GOT3 (cell line): Measurements from ENCODE around the gene G6PC2.
"Not testable (repeated sequence)": the region's sequence is repeated elsewhere in the genome, so short reads cannot be mapped to it uniquely, and the experiment has no call there.

Experiments used
- DNase-seq: peaks from one replicate; lab custom pipeline; 2025; ENCODE audit warnings: mixed read lengths; lab: John Stamatoyannopoulos, UW

G6PC2 gene

DNA sequence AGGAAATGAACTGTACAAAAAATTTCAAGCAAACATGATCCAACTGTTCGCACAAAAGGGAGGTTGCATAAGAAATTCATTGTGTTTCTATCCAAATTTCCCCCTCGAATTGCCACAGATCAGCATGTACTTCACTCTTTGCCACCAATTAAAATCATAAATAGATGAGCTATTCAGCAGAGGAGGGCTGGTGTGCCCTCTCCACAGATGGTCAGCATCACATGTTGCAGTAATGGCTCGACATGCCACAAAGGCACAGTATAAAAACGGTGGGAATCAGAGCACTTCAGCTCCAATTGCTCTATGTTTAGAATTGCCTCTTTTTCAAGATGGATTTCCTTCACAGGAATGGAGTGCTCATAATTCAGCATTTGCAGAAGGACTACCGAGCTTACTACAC, at the start of gene G6PC2:
G6PC2 (plus strand) TSS at position 289 of the 400 bp plus-strand sequence; CDS start at position 330, 41 bp downstream.
- DNase-seq, result no peak

DNA sequence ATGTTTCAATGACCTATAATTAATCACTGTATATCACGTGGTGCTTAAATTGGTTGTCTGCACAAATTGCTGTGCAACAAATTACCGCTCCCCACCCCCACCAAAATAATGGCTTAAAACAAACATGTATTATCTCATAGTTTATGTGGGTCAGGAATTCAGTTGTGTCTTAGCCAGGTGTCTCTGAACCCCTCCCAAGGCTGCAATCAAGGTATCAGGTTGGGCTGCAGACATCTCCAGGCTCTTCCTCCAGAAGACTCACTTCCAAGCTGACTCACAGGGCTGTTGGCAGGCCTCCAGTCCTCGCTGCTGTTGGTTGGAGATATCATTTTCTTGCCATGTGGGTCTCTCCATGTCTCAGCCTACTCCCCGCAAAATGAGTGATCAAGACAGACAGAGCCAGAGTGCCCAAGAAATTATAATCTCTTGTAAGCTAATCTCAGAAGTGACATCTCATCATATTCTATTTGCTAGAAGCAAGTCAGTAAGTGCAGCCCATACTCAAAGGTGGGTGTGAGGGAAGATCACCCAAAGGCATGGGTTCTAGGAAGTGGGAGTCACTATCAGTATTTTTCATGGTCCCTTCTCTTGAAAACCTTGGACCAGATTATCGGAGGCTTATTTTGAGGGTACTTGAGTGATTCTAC, 49.3 kb upstream of the G6PC2 start:
- no peak for DNase-seq

- no peak for DNase-seq
Measured at GRCh38 chr2:168852481-168852880, 48.6 kb upstream of the G6PC2 start.

DNA sequence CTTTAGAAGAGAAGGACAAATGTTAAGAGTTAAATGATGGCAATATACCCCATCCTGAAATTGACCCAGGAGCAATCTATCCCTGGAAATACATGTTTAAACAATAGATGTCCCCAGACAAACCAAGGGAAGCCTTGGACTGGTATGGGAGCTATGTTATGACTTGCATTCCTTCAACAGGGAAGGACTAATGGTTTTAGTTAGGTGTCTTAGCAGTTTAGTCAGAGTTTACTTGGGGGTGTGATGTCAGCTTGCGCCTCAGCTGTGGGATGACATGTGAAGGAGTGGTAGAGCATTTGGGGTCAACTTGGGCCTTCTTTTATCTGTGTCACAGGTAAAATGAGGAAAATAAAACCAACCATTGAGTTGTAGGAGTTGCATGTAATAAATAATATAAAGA, 47.6 kb upstream of the G6PC2 start:
- DNase-seq, result no peak

DNA sequence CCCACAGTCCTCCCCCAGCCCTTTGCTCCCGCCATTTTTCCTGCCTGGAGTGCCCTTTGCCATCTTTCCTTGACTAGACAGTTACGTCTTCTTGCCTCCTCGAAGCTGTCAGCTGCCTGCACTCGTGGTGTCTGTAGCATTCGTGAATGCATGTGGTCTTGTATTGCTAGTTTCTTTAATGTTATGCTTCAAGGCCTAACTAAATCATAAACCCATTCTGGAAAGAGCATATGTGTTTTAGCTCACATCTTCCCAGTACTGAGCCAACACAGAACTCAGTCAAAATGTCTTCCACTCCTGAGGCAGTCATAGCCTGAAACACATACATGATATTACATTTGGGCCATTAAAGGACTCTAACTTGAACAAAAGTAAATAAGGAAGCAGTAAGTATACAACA, 46.4 kb upstream of the G6PC2 start:
- DNase-seq, result no peak

DNA sequence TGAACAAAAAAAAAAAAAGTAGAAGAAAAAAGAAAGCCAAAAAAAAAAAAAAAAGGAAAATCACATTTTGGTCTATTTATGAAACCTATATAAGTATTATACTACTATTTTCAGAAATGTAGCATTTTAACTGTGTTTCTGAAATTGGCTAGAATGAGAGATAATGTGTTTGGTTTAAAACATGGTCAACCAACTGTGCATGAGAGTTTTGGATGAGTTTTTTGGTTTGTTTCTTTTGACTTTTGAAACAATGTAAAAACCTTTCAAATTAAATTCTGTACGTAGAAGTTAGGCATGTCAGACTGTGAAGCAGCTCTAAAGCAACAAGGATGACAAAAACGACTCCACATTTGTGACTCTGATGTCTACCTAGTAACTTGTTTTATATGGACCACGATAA, 45.5 kb upstream of the G6PC2 start:
- DNase-seq, result no peak

DNA sequence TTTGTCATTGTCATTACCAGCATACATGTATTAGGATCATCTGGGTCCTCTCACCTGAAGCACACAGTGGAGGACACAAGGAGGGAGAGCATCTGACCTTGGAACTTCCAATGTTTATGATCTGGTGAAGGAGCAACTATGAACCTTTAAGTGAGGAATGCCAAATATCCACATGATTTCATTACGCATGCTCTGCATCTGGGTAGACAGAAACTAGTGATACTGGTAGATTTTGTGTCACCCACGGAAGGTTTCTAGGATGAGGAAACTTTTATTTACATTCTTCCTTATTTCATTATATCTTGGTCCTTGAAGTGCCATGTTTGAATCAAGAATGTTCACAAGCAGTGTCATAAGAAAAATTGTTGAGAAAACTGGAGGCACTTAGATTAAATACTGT, 42.9 kb upstream of the G6PC2 start:
- no peak for DNase-seq

- DNase-seq, result not testable (repeated sequence)
Measured at GRCh38 chr2:168867164-168867563, 33.9 kb upstream of the G6PC2 start.

DNA sequence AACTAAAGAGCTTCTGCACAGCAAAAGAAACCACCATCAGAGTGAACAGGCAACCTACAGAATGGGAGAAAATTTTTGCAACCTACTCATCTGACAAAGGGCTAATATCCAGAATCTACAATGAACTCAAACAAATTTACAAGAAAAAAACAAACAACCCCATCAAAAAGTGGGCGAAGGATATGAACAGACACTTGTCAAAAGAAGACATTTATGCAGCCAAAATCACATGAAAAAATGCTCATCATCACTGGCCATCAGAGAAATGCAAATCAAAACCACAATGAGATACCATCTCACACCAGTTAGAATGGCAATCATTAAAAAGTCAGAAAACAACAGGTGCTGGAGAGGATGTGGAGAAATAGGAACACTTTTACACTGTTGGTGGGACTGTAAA, 30.7 kb upstream of the G6PC2 start:
- not testable (repeated sequence) for DNase-seq

DNA sequence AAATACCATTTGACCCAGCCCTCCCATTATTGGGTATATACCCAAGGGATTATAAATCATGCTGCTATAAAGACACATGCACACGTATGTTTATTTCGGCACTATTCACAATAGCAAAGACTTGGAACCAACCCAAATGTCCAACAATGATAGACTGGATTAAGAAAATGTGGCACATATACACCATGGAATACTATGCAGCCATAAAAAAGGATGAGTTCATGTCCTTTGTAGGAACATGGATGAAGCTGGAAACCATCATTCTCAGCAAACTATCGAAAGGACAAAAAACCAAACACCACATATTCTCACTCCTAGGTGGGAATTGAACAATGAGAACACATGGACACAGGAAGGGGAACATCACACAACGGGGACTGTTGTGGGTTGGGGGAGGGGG, 30.3 kb upstream of the G6PC2 start:
- DNase-seq, result not testable (repeated sequence)

- no peak for DNase-seq
Measured at GRCh38 chr2:168874368-168875054, 26.6 kb upstream of the G6PC2 start.

GRCh38 chr2:168882163-168882562, 18.9 kb upstream of the G6PC2 start:
- not testable (repeated sequence) for DNase-seq

- no peak for DNase-seq
Measured at GRCh38 chr2:168884975-168885374, 16.1 kb upstream of the G6PC2 start.

GRCh38 chr2:168889635-168890005, 11.5 kb upstream of the G6PC2 start:
- no peak for DNase-seq

- peak; percentile 29 for DNase-seq
Measured at GRCh38 chr2:168890006-168890782, 10.9 kb upstream of the G6PC2 start, which contains the start of gene SPC25. SPC25 (minus strand) TSS chr2:168890430; CDS start chr2:168889519, 911 bp downstream.

DNA sequence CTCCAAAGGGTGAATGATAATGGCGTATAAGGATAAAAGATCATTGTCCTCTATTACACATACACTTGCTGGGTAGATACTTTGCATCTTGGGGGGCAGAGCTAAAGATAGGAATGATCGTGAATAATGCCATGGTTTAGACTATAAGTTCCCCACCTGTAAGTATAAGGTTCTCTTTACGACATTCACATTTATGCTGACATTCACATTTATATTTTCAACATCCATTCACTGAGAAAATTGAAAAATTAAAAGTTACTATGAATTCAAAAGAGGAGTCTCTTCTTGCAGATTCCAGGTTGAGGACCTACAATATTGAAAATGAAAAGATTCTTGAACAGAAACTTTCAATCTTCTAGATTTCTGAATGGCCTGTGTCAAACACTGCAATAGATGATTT, 8.8 kb upstream of the G6PC2 start:
- DNase-seq, result no peak

DNA sequence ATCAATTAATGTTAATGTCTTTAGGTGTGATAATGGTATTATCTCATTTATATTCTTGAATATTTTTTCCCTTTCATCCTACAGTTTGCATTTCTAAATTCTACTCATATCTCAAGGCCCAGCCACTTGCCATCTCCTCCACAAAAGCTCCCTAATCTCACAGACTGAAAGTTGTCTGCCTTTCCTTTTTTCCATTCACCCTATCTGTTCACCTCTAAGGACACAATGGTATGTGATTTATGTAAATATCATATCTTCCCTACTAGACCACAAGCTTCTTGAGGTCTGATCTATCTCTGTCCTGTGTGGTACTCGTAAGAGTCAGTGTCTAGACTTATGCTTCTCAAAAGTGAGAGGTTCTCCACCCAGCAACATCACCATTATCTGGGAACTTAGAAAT, 7.0 kb upstream of the G6PC2 start:
- no peak for DNase-seq

DNA sequence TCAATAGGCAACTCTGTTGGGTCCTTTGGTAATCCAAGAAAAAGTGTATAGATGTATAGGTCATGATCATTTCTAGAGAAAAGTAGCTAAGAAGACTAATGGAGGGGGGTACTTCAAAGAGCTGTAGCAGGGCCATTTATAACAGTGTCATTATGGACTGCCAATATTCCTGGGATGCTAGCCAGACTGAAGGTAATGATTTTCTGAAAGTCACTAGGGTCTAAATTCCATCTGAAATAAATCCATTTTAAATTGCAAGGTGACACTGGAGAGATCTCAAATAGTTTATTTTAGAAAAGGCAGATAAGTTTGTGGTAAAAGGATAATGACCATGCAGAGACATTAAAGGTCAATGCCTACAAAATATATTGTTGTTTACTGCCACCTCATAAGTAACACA, 6.4 kb upstream of the G6PC2 start:
- no peak for DNase-seq

GRCh38 chr2:168895771-168896170, 5.3 kb upstream of the G6PC2 start:
- DNase-seq, result no peak

- no peak for DNase-seq
Measured at GRCh38 chr2:168896783-168897182, 4.3 kb upstream of the G6PC2 start.

GRCh38 chr2:168897449-168897848, 3.6 kb upstream of the G6PC2 start:
- no peak for DNase-seq

DNA sequence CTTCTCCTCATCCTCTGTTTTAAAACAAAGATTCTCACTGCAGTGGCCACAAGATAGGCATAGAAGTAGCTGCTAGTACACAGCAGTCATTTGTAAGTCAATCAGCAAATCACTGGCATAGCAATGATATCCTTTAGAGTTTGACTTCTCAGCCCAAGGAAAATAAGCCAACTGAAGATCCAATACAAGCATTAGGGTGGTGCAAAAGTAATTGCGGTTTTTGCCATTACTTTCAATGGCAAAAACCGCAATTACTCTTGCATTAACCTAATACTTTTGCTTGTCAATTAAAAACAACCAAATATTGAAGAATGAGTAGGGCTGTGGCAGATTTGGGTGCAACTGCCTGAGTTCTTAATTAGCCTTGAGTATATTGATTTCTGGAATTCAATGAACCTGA, 2.8 kb downstream of the G6PC2 start:
- no peak for DNase-seq

- DNase-seq, result no peak
Measured at GRCh38 chr2:168904358-168904757, 3.3 kb downstream of the G6PC2 start.
